Measurements from ENCODE around the gene VPS13A. TPM values are rescaled to one million over a fixed set of nuclear protein-coding genes. Genes with fewer than 3 reads are reported as not detected.

Gene VPS13A
- polyA plus RNA-seq, 3 donors from 2014 or later = 2.0 to 5.6 (median 4.5) TPM

- Mint-ChIP-seq H3K27ac (no peak overlapping the region), H3K4me3 (no peak overlapping the region), H3K36me3 (peaks cover 40 to 47% (median 43%) of the 10 kb centered on the region in 3 donors), H3K9me3 (peaks cover 4 to 18% (median 11%) of the 10 kb centered on the region in 6 donors), H3K4me1 (no peaks in the 10 kb centered on the region), H3K27me3 (ENCODE audit: low read depth in 3 of 3) (no peaks in the 10 kb centered on the region)
- DNase-seq = no peak
Observed at GRCh38 chr9:77284616-77285015, 107.3 kb downstream of the VPS13A start.

GRCh38 chr9:77290373-77290772 lies 113.0 kb downstream of the VPS13A start:
- Mint-ChIP-seq H3K36me3 (peaks cover 32 to 58% (median 54%) of the 10 kb centered on the region in 3 donors), H3K4me3 (no peak overlapping the region), H3K27ac (no peak overlapping the region), H3K4me1 (peaks cover 0 to 1% of the 10 kb centered on the region in 2 donors), H3K27me3 (ENCODE audit: low read depth in 3 of 3) (peaks cover 0 to 1% (median 1%) of the 10 kb centered on the region in 3 donors), H3K9me3 (peaks cover 4 to 18% (median 11%) of the 10 kb centered on the region in 6 donors)
- no peak for DNase-seq

- H3K27me3 Mint-ChIP-seq (ENCODE audit: low read depth in 3 of 3) = peaks cover 0 to 1% (median 1%) of the 10 kb centered on the region in 3 donors
Observed at GRCh38 chr9:77291714-77292113, 114.4 kb downstream of the VPS13A start.

GRCh38 chr9:77293949-77294348 lies 116.6 kb downstream of the VPS13A start:
- peaks cover 0 to 5% (median under 1%) of the 10 kb centered on the region in 6 donors for H3K9me3 Mint-ChIP-seq
- peaks cover 8 to 29% (median 27%) of the 10 kb centered on the region in 3 donors for H3K36me3 Mint-ChIP-seq
- H3K4me1 Mint-ChIP-seq = peaks cover 0 to 1% of the 10 kb centered on the region in 2 donors
- no peak for DNase-seq
- no peak overlapping the region for H3K4me3 Mint-ChIP-seq
- no peak overlapping the region for H3K27ac Mint-ChIP-seq
- peaks cover 0 to 1% (median 1%) of the 10 kb centered on the region in 3 donors for H3K27me3 Mint-ChIP-seq (ENCODE audit: low read depth in 3 of 3)

More at GRCh38 chr9:77291714-77292113, 114.4 kb downstream of the VPS13A start:
- no peak overlapping the region for H3K27ac Mint-ChIP-seq
- no peak for DNase-seq
- H3K4me3 Mint-ChIP-seq = no peak overlapping the region
- peaks cover 0 to 1% of the 10 kb centered on the region in 2 donors for H3K4me1 Mint-ChIP-seq
- peaks cover 23 to 46% (median 42%) of the 10 kb centered on the region in 3 donors for H3K36me3 Mint-ChIP-seq
- peaks cover 4 to 18% (median 11%) of the 10 kb centered on the region in 6 donors for H3K9me3 Mint-ChIP-seq

GRCh38 chr9:77304543-77304942 lies 127.2 kb downstream of the VPS13A start:
- Mint-ChIP-seq H3K27ac (no peak overlapping the region), H3K9me3 (no peaks in the 10 kb centered on the region), H3K36me3 (peaks cover 18 to 42% (median 31%) of the 10 kb centered on the region in 3 donors), H3K27me3 (ENCODE audit: low read depth in 3 of 3) (peaks cover 0 to 2% (median 0%) of the 10 kb centered on the region in 3 donors), H3K4me3 (no peak overlapping the region), H3K4me1 (no peaks in the 10 kb centered on the region)
- DNase-seq = no peak

- peak overlapping the region in 1 of 6 donors; percentile 4 for H3K27ac Mint-ChIP-seq
- H3K4me1 Mint-ChIP-seq = no peaks in the 10 kb centered on the region
- H3K9me3 Mint-ChIP-seq = no peaks in the 10 kb centered on the region
- H3K36me3 Mint-ChIP-seq = peaks cover 15 to 50% (median 35%) of the 10 kb centered on the region in 3 donors
- DNase-seq = no peak
- H3K27me3 Mint-ChIP-seq (ENCODE audit: low read depth in 3 of 3) = peaks cover 0 to 2% (median 0%) of the 10 kb centered on the region in 3 donors
- no peak overlapping the region for H3K4me3 Mint-ChIP-seq
Observed at GRCh38 chr9:77305622-77306400, 128.5 kb downstream of the VPS13A start.

GRCh38 chr9:77307166-77307565 lies 129.8 kb downstream of the VPS13A start:
- Mint-ChIP-seq H3K4me3 (no peak overlapping the region), H3K27me3 (ENCODE audit: low read depth in 3 of 3) (peaks cover 0 to 2% (median 0%) of the 10 kb centered on the region in 3 donors), H3K4me1 (no peaks in the 10 kb centered on the region), H3K27ac (no peak overlapping the region), H3K9me3 (no peaks in the 10 kb centered on the region), H3K36me3 (peaks cover 22 to 58% (median 47%) of the 10 kb centered on the region in 3 donors)
- no peak for DNase-seq

GRCh38 chr9:77316058-77316457 lies 138.7 kb downstream of the VPS13A start:
- no peak for DNase-seq
- Mint-ChIP-seq H3K4me1 (no peaks in the 10 kb centered on the region), H3K4me3 (no peak overlapping the region), H3K36me3 (peaks cover 24 to 46% (median 36%) of the 10 kb centered on the region in 3 donors), H3K27me3 (ENCODE audit: low read depth in 3 of 3) (no peaks in the 10 kb centered on the region), H3K9me3 (no peaks in the 10 kb centered on the region), H3K27ac (no peak overlapping the region)

GRCh38 chr9:77325058-77325457 lies 147.7 kb downstream of the VPS13A start:
- Mint-ChIP-seq H3K9me3 (no peaks in the 10 kb centered on the region), H3K4me3 (no peak overlapping the region), H3K27ac (no peak overlapping the region), H3K4me1 (no peaks in the 10 kb centered on the region), H3K36me3 (peaks cover 32 to 57% (median 44%) of the 10 kb centered on the region in 3 donors), H3K27me3 (ENCODE audit: low read depth in 3 of 3) (no peaks in the 10 kb centered on the region)
- no peak for DNase-seq

GRCh38 chr9:77328102-77328501 lies 150.8 kb downstream of the VPS13A start:
- Mint-ChIP-seq H3K9me3 (no peaks in the 10 kb centered on the region), H3K36me3 (peaks cover 21 to 45% (median 28%) of the 10 kb centered on the region in 3 donors), H3K4me1 (no peaks in the 10 kb centered on the region), H3K4me3 (no peak overlapping the region), H3K27me3 (ENCODE audit: low read depth in 3 of 3) (no peaks in the 10 kb centered on the region), H3K27ac (no peak overlapping the region)
- no peak for DNase-seq

- no peak overlapping the region for H3K27ac Mint-ChIP-seq
- H3K9me3 Mint-ChIP-seq = no peaks in the 10 kb centered on the region
- H3K27me3 Mint-ChIP-seq (ENCODE audit: low read depth in 3 of 3) = no peaks in the 10 kb centered on the region
- no peak for DNase-seq
- peaks cover 28 to 45% (median 30%) of the 10 kb centered on the region in 3 donors for H3K36me3 Mint-ChIP-seq
- no peaks in the 10 kb centered on the region for H3K4me1 Mint-ChIP-seq
- H3K4me3 Mint-ChIP-seq = no peak overlapping the region
Observed at GRCh38 chr9:77370064-77370463, 192.7 kb downstream of the VPS13A start.

GRCh38 chr9:77374266-77374665 lies 196.9 kb downstream of the VPS13A start:
- H3K36me3 Mint-ChIP-seq = peaks cover 19 to 37% (median 28%) of the 10 kb centered on the region in 3 donors
- H3K27me3 Mint-ChIP-seq (ENCODE audit: low read depth in 3 of 3) = peaks cover 0 to 2% (median 0%) of the 10 kb centered on the region in 3 donors
- H3K4me1 Mint-ChIP-seq = no peaks in the 10 kb centered on the region

GRCh38 chr9:77375956-77376532 lies 198.7 kb downstream of the VPS13A start:
- no peaks in the 10 kb centered on the region for H3K4me1 Mint-ChIP-seq
- H3K27ac Mint-ChIP-seq = no peak overlapping the region
- no peak overlapping the region for H3K4me3 Mint-ChIP-seq
- H3K36me3 Mint-ChIP-seq = peaks cover 8 to 32% (median 14%) of the 10 kb centered on the region in 3 donors
- H3K9me3 Mint-ChIP-seq = peaks cover 0 to 2% (median 0%) of the 10 kb centered on the region in 6 donors
- no peak for DNase-seq
- peaks cover 0 to 2% (median 0%) of the 10 kb centered on the region in 3 donors for H3K27me3 Mint-ChIP-seq (ENCODE audit: low read depth in 3 of 3)

More at GRCh38 chr9:77374266-77374665, 196.9 kb downstream of the VPS13A start:
- no peak overlapping the region for H3K27ac Mint-ChIP-seq
- no peak for DNase-seq
- H3K9me3 Mint-ChIP-seq = peaks cover 0 to 2% (median 0%) of the 10 kb centered on the region in 6 donors
- H3K4me3 Mint-ChIP-seq = no peak overlapping the region

- no peaks in the 10 kb centered on the region for H3K4me1 Mint-ChIP-seq
- no peak overlapping the region for H3K27ac Mint-ChIP-seq
- peaks cover 9 to 16% (median 14%) of the 10 kb centered on the region in 3 donors for H3K36me3 Mint-ChIP-seq
- H3K27me3 Mint-ChIP-seq (ENCODE audit: low read depth in 3 of 3) = no peaks in the 10 kb centered on the region
- DNase-seq = no peak
- H3K9me3 Mint-ChIP-seq = no peaks in the 10 kb centered on the region
- no peak overlapping the region for H3K4me3 Mint-ChIP-seq
Observed at GRCh38 chr9:77384406-77384805, 207.1 kb downstream of the VPS13A start.
